ENCODE data around the gene ABHD12B. TPM values are rescaled to one million over a fixed set of nuclear protein-coding genes. Genes with fewer than 3 reads are reported as not detected.

The ABHD12B gene
- polyA plus RNA-seq, 1 of the 3 experiments (the other 2 are of a cell fraction) = not detected

DNA sequence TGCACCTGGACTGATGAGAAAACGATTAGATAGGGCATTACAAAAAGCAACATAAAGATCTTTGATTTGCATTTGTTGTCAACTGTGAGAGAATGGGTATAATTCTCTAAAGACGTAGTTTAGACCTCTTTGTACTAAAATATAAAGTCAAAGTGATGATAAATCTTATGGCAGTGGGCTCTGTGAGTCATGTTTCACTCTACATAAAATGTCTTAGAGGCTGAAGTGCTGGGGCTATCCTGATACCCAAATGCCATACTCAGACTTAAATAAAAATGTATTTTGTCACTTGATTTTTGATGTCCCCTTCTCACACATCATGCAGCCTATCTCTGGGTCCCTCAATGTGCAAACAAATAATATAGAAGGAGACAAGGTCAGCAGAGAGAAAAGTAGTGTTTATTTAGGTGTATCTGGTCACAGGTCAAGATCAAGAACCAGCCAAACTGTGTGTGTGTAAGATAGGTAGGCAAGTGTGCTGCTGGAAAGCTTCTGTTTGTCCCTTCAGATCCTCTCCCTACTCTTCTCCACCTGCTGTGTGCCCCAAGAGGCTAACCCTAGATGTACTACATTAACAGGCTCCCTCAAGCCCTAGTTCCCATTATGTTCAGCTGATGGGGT lies 33.9 kb upstream of the ABHD12B start:
- H3K9me3 ChIP-seq = no peaks in the 10 kb centered on the region
- ChIA-PET CTCF (interaction anchor here (1.1 to 2.3 kb wide), 2 partner anchors 22 to 23 kb away, joined by 3 to 13 read pairs; no protein-coding TSS in a partner anchor), POLR2A (no interaction called here)
- no peaks in the 10 kb centered on the region for H3F3A ChIP-seq (replicated peaks; ENCODE audit: insufficient read depth)
- H3K4me2 ChIP-seq = no peak overlapping the region
- no peak overlapping the region for H3K9ac ChIP-seq
- no peaks in the 10 kb centered on the region for H3K9me2 ChIP-seq
- H2AFZ ChIP-seq (ENCODE audit: low read depth) = no peak overlapping the region
- DNase-seq = no peak
- no peaks in the 10 kb centered on the region for H3K27me3 ChIP-seq (ENCODE audit: insufficient read depth)
- no peaks in the 10 kb centered on the region for H3K4me1 ChIP-seq (ENCODE audit: control insufficient read depth in 1 of 2, insufficient read depth in 2 of 2, low read depth in 1 of 2, low read length in 1 of 2)
- no peak overlapping the region for H3K27ac ChIP-seq (ENCODE audit: low read depth in 2 of 2, low read length in 1 of 2)
- TF ChIP-seq, protein P1, sequence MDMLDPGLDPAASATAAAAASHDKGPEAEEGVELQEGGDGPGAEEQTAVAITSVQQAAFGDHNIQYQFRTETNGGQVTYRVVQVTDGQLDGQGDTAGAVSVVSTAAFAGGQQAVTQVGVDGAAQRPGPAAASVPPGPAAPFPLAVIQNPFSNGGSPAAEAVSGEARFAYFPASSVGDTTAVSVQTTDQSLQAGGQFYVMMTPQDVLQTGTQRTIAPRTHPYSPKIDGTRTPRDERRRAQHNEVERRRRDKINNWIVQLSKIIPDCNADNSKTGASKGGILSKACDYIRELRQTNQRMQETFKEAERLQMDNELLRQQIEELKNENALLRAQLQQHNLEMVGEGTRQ (IDR thresholded peaks at IDR 0.05; ENCODE audit: borderline replicate concordance, low read depth, low read length) = no peak
- TF ChIP-seq EP300 (IDR thresholded peaks at IDR 0.05; ENCODE audit: borderline replicate concordance in 1 of 2, low read depth in 1 of 2, low read length in 1 of 2) (no peak), ELF1 (IDR thresholded peaks at IDR 0.05) (no peak), TCF12 (IDR thresholded peaks at IDR 0.05) (no peak), MEF2A (IDR thresholded peaks at IDR 0.05; ENCODE audit: borderline replicate concordance, low read depth) (no peak), FOSL2 (IDR thresholded peaks at IDR 0.05; ENCODE audit: borderline replicate concordance, low read depth) (no peak), EZH2phosphoT487 (IDR thresholded peaks at IDR 0.05; ENCODE audit: borderline replicate concordance, low read depth) (no peak), CHD2 (IDR thresholded peaks at IDR 0.05; ENCODE audit: low read length, partially characterized antibody) (no peak), TEAD4 (IDR thresholded peaks at IDR 0.05; ENCODE audit: borderline replicate concordance, insufficient read depth) (no peak)
- TF ChIP-seq, protein P2, sequence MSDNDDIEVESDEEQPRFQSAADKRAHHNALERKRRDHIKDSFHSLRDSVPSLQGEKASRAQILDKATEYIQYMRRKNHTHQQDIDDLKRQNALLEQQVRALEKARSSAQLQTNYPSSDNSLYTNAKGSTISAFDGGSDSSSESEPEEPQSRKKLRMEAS (IDR thresholded peaks at IDR 0.05; ENCODE audit: low read depth) = no peak
- TF ChIP-seq, protein P3, sequence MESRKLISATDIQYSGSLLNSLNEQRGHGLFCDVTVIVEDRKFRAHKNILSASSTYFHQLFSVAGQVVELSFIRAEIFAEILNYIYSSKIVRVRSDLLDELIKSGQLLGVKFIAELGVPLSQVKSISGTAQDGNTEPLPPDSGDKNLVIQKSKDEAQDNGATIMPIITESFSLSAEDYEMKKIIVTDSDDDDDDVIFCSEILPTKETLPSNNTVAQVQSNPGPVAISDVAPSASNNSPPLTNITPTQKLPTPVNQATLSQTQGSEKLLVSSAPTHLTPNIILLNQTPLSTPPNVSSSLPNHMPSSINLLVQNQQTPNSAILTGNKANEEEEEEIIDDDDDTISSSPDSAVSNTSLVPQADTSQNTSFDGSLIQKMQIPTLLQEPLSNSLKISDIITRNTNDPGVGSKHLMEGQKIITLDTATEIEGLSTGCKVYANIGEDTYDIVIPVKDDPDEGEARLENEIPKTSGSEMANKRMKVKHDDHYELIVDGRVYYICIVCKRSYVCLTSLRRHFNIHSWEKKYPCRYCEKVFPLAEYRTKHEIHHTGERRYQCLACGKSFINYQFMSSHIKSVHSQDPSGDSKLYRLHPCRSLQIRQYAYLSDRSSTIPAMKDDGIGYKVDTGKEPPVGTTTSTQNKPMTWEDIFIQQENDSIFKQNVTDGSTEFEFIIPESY (IDR thresholded peaks at IDR 0.05; ENCODE audit: borderline replicate concordance, low read depth) = no peak
- H4K20me1 ChIP-seq (ENCODE audit: insufficient read depth) = no peaks in the 10 kb centered on the region
- no peaks in the 10 kb centered on the region for H3K36me3 ChIP-seq (replicated peaks in 1 of 2; ENCODE audit: control insufficient read depth in 1 of 2, insufficient read depth in 2 of 2, low read length in 1 of 2)
- H3K4me3 ChIP-seq (ENCODE audit: low read depth in 2 of 2, low read length in 1 of 2) = no peak overlapping the region
- WGBS (ENCODE audit: low lambda C conversion rate) = 64% methylated on average over 2 of the region's 2 CpGs
- H3K79me2 ChIP-seq (ENCODE audit: insufficient read depth) = no peaks in the 10 kb centered on the region

DNA sequence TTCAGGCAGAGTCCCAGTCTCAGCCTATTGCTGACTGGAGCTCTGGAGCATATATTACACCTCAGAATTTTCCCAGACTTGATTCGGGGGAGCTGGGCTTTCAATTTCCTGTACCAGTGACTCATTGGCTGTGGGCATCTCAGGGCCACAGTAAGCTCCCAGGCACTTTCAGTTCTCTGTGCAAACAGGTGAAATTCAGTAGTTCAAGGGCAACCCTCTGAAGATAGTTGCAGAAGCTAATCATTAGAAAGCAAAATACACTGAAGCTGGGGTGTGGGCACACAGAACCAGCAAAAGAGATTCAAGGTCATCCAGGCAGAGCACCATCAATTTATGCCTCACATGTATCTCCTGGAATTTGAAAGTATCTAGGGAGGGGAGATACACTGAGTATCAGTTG lies 32.8 kb upstream of the ABHD12B start:
- H3K4me1 ChIP-seq (ENCODE audit: control insufficient read depth in 1 of 2, insufficient read depth in 2 of 2, low read depth in 1 of 2, low read length in 1 of 2) = no peaks in the 10 kb centered on the region
- no peak overlapping the region for H3K4me3 ChIP-seq (ENCODE audit: low read depth in 2 of 2, low read length in 1 of 2)
- H3K36me3 ChIP-seq (replicated peaks in 1 of 2; ENCODE audit: control insufficient read depth in 1 of 2, insufficient read depth in 2 of 2, low read length in 1 of 2) = no peaks in the 10 kb centered on the region
- H3K9me3 ChIP-seq = no peaks in the 10 kb centered on the region
- H3K27me3 ChIP-seq (ENCODE audit: insufficient read depth) = no peaks in the 10 kb centered on the region
- no peak overlapping the region for H3K4me2 ChIP-seq
- H3K9me2 ChIP-seq = no peaks in the 10 kb centered on the region
- no peaks in the 10 kb centered on the region for H3K79me2 ChIP-seq (ENCODE audit: insufficient read depth)
- TF ChIP-seq, protein P2 (IDR thresholded peaks at IDR 0.05; ENCODE audit: low read depth) = no peak
- TF ChIP-seq, protein P4, sequence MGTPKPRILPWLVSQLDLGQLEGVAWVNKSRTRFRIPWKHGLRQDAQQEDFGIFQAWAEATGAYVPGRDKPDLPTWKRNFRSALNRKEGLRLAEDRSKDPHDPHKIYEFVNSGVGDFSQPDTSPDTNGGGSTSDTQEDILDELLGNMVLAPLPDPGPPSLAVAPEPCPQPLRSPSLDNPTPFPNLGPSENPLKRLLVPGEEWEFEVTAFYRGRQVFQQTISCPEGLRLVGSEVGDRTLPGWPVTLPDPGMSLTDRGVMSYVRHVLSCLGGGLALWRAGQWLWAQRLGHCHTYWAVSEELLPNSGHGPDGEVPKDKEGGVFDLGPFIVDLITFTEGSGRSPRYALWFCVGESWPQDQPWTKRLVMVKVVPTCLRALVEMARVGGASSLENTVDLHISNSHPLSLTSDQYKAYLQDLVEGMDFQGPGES (IDR thresholded peaks at IDR 0.05; ENCODE audit: low read depth, low read length) = no peak
- TF ChIP-seq POLR2AphosphoS5 (IDR thresholded peaks at IDR 0.05; ENCODE audit: low read depth, low read length) = no peak
- no peak for TF ChIP-seq RXRA (IDR thresholded peaks at IDR 0.05; ENCODE audit: borderline replicate concordance, low read depth)
- TF ChIP-seq RAD21 (IDR thresholded peaks at IDR 0.05; ENCODE audit: low read length) = no peak
- TF ChIP-seq GATA2 (CRISPR knock-in tag; IDR thresholded peaks at IDR 0.05) = no peak
- TF ChIP-seq MEF2A (IDR thresholded peaks at IDR 0.05; ENCODE audit: borderline replicate concordance, low read depth) = no peak
- H3F3A ChIP-seq (replicated peaks; ENCODE audit: insufficient read depth) = no peaks in the 10 kb centered on the region
- no peak overlapping the region for H3K27ac ChIP-seq (ENCODE audit: low read depth in 2 of 2, low read length in 1 of 2)
- H2AFZ ChIP-seq (ENCODE audit: low read depth) = no peak overlapping the region
- no peak overlapping the region for H3K9ac ChIP-seq
- no peak for DNase-seq
- H4K20me1 ChIP-seq (ENCODE audit: insufficient read depth) = no peaks in the 10 kb centered on the region
- 0% methylated on average over 1 of the region's 1 CpG for WGBS (ENCODE audit: low lambda C conversion rate)
- POLR2A ChIA-PET = no interaction called here
- CTCF ChIA-PET = interaction anchor here (0.8 to 2.3 kb wide), 2 partner anchors 21 to 63 kb away, joined by 4 to 13 read pairs; no protein-coding TSS in a partner anchor
